Ovary (tissue), 3 donors: Measurements from ENCODE around the gene FAM107B.

ENCODE experiments used
- CTCF ChIP-seq, 3 donors: fragments of 450-650 bp in 2 of 3; fragments of 200-600 bp in 1 of 3; IDR thresholded peaks; one replicate each; pipeline versions ENCODE4 v1.5.1 to v1.8.0; 2016 to 2022; ENCODE audit warnings: antibody characterized with exemption in 3 of 3, mild to moderate bottlenecking in 1 of 3
- EP300 ChIP-seq: sonication (generic); formaldehyde crosslinking; IDR thresholded peaks from one replicate; pipeline ENCODE4 v1.6.1; 2017; ENCODE audit warnings: antibody characterized with exemption
- donor health status: DM: no; HTN: no; CAD: no.

- no peak for TF ChIP-seq CTCF (IDR thresholded peaks at IDR 0.05)
- TF ChIP-seq EP300 = no peak
Observed at GRCh38 chr10:14674376-14675050, 100.2 kb downstream of the FAM107B start.
